GM18858 (cell line): ENCODE data around the gene ADAMTS2.

ENCODE experiments used
- ATAC-seq: cut with Tn5 transposase; IDR thresholded peaks from one replicate; pipeline ENCODE4 v1.9.1; 2021; ENCODE audit not compliant: unreplicated experiment

ADAMTS2 gene

DNA sequence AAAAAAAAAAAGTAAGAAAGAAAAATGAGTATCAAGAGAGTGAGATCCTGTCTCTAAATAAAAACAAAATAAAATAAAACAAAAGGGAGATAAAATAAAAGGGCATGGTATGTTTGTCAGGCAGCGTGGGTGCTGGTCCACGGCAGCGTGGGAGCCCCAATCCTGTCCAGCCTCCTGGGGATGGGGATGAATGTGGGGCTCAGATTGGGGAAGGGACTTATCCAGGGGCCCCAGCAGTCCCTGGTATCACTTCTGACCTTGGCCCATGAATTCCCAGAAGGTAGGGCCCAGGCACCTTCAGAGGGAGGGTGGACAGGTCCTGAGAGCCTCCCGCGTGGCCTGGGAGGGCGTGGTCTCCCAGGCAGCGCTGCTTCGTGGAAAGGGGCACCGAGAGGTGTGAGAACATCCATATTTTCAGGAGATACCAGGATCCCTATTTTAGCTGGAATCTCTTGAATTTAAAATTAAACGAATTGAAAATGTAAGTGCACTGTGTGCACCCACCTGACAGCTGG is 213.9 kb downstream of the ADAMTS2 start:
- no peak for ATAC-seq

- no peak for ATAC-seq
These were observed 215.1 kb downstream of the ADAMTS2 start for GRCh38 chr5:179130101-179130681.

- ATAC-seq, result no peak
These were observed 215.6 kb downstream of the ADAMTS2 start for GRCh38 chr5:179129607-179130071.

- no peak for ATAC-seq
These were observed 216.3 kb downstream of the ADAMTS2 start for GRCh38 chr5:179128976-179129375.

DNA sequence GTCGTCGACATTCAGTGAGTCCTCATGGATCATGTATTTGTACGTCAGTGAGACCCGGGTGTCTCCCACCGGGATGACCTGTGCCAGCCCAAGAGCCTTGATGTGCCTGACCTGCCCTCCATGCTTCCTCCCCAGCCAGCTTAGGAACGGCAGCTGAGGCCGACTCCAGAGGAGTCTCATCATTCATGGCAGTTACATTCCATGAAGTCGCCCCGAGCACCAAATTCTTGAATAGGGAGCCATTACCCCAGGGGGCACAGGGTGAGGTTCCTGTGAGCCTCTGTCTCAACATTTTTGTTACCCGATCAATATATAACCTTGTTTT is 217.3 kb downstream of the ADAMTS2 start:
- no peak for ATAC-seq

GRCh38 chr5:179127136-179128040 is 217.9 kb downstream of the ADAMTS2 start:
- no peak for ATAC-seq

DNA sequence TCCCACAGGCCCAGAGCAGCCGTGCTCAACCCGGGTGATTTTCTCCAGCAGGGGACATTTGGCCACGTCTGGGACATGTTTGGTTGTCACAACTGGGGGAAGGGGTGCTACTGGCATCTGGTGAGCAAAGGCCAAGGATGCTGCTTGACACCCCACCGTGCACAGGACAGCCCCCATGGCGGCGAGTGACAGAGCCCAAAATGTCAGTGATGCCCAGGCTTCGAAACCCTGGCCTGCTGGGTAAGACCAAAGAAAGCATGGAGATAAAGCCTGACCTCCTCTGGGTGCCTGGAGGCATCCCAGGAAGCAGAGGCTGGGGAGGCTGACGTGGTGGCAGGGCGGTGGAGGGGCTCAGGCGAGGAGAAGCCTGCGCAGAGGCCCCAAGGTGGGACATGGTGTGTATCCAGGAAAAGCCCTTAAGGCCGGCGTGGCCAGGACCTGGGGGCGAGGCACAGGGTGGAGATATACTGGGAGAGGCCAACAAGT is 218.7 kb downstream of the ADAMTS2 start:
- no peak for ATAC-seq

DNA sequence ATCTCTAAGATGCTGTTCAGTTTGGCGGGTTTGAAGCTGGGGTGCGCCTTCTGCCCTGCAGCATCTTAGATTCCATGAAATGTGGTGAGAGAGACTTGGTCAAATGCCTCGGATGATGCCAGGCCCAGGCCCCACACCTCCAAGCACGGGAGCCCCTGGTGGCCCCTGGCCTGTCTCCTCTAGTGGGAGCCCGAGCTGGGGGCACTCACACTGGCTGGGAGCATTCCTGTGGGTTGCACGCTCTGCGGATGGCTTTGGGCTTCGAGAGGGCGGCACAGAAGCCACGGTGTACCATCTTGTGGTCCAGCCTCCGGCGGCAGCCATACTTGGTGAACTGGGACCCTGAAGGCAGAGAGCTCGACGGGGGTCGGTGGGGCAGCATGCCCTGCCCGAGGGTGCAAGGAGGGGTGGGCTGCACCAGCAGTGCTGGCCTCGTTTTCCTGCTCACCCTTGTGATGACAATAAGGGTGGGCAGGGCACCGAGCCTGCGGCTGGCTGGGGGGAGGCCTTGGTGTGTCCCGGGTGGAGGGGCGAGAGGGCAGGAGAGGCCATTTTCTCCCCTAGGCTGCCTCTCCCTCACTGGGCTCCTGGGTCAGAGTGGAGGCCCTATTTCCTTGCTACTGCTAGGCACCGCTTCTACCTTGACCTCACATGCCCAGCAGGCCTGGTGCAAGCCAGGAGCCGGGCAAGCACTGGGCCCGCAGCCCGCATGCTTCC is 219.3 kb downstream of the ADAMTS2 start:
- no peak for ATAC-seq

- no peak for ATAC-seq
These were observed 220.1 kb downstream of the ADAMTS2 start for GRCh38 chr5:179124853-179125788.

GRCh38 chr5:179124273-179124852 is 220.9 kb downstream of the ADAMTS2 start:
- no peak for ATAC-seq

GRCh38 chr5:179123491-179124272 is 221.6 kb downstream of the ADAMTS2 start:
- no peak for ATAC-seq

DNA sequence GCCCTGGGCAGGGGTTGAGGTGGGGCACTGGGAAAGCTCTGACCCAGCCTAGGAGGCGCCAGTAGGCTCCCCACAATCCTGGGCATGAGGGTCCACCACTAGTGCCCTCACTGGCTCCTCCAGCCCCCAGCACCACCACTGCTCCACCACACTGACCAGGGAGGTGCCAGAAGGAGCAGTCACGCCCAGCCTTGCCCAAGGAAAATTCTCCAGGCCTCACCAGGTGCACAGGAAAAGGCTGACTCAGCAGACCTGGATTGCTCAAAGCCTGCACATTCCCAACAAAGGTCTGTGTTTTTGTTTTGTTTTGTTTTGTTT is 222.2 kb downstream of the ADAMTS2 start:
- ATAC-seq, result no peak

- no peak for ATAC-seq
These were observed 222.7 kb downstream of the ADAMTS2 start for GRCh38 chr5:179122411-179123108.

DNA sequence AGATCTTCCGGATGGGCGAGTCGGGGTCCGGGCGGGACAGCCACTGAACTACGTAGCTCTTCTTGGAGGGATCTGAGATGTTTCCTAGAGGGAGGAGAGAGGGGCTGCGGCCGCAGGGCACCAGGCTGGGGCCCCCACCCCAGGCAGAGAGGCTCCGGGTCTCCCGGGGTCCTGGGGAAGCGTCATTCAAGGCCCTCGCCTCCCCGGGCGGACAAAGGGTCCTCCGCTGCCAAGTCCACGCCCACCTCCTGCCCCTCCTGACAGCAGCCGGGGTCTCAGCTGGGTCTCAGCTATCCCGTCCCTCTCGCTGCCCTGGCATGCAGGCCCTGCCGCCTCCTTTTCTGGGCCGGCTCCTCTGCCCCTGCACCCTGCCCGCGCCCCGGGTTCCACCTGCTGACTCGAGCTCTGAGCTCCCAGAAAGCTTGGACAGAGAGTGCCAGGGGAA is 223.6 kb downstream of the ADAMTS2 start:
- ATAC-seq, result no peak

DNA sequence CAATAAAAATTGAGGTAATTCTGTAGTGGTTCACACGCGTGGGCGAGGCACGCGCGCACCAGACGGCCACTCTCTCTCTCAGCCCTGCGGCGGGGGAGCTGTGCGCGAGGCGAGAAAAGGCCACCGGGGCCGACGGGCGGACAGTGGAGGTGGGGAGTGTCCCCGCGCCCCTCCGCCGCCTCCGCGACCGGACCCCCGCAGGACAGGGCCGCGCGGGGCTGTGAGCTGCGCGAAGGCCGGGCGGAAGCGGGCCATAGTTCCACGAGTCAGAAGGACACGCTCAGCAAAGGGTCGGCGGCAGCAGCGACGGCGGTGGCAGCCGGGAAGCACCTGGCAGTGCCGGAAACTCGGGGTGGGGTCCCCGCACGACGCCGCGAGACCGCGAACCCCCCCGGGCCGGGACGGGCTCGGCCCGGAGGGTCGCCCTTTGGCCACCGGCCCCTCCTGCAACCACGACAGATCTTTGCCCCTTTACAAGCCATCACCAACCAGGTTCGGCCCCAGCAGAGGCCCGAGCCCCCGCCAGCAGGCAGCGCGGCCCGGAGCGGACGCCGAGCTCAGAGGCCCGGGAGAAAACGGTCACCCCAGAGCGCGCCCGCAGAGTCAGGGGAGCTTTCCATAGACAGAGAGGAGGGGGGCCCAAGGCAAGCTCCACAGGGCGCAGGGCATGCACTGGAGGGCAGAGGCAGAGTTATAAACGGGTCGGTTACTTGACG is 224.2 kb downstream of the ADAMTS2 start:
- ATAC-seq, result no peak

DNA sequence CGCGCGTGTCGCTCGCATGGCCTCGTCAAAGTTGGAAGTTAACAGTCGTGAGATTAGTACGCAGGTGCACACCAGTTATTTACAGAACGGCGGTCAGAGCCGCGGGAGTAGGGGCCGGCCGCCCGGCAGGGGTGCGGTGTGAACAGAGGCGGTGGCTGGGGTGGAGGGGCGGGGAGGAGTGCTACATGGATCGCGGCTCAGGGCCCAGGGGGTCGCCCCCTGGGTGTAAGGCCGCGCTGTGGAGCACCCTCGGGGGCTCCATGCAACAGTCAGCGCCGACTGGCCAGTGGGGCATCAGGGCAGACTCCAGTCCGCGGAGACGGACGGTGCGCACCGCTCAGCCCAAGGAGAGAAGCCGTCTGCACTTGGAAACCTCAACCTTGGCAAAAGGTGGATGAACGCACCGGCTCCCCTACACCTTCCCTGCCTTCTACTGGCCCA is 224.8 kb downstream of the ADAMTS2 start:
- no peak for ATAC-seq

- no peak for ATAC-seq
These were observed 225.7 kb downstream of the ADAMTS2 start for GRCh38 chr5:179119415-179120170.
